Measurements from ENCODE around the gene CCR3. TPM values are rescaled to one million over a fixed set of nuclear protein-coding genes. Genes with fewer than 3 reads are reported as not detected.

The CCR3 gene
- total RNA-seq, 1 experiment from 2014 or later = 0.22 TPM

DNA sequence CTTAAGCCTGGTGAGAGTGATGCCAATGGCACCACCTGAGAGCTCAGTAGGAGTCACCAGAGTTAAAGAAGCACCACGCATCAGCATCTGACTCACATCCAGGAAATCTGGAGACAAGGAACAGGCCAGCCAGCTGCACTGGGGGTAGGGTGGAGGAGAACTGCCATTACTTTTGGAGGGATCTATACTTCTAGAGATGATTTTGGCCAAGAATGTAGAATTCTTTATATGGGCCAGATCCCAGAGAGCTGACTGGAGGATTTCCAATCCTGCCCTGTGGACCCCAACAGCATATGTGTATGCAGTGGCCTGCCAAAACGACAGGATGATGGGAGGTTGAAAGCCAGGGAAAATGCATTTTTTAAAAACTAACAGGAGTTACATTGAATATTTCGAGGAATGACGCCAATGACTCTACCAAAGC, 29.8 kb downstream of the CCR3 start:
- no peak overlapping the region for H3K27ac ChIP-seq (ENCODE audit: low read length)
- no TSS peak for BruUV-seq (replicated peaks)
- no peak overlapping the region for H3K4me3 ChIP-seq (ENCODE audit: low read length)
- H3K4me2 ChIP-seq (ENCODE audit: low read length) = no peak overlapping the region
- no peak overlapping the region for H3K9ac ChIP-seq (ENCODE audit: low read length)
- ATAC-seq (peak; percentile 70), DNase-seq (peak; percentile 55)
- intact Hi-C loops (cut with micrococcal nuclease) = no loop called here
- H3K9me3 ChIP-seq (ENCODE audit: low read length) = no peaks in the 10 kb centered on the region
- H3K9me2 ChIP-seq (replicated peaks; ENCODE audit: low read length) = no peaks in the 10 kb centered on the region
- ChIA-PET POLR2A (ENCODE audit: unreplicated experiment) (no interaction called here), CTCF (no interaction called here)
- H3K79me2 ChIP-seq (ENCODE audit: low read length) = no peaks in the 10 kb centered on the region
- no peak overlapping the region for H2AFZ ChIP-seq (ENCODE audit: low read length)
- H4K20me1 ChIP-seq (ENCODE audit: low read length) = no peaks in the 10 kb centered on the region
- H3K4me1 ChIP-seq (ENCODE audit: insufficient read depth, low read length) = peaks cover 5% of the 10 kb centered on the region; the same call in 1 of the 2 replicates
- no peaks in the 10 kb centered on the region for H3K27me3 ChIP-seq (ENCODE audit: low read length)
- H3K36me3 ChIP-seq (ENCODE audit: low read depth, low read length) = no peaks in the 10 kb centered on the region
- no peaks in the 10 kb centered on the region for H3F3A ChIP-seq (ENCODE audit: low read length, unreplicated experiment)
- TF ChIP-seq, protein P1, sequence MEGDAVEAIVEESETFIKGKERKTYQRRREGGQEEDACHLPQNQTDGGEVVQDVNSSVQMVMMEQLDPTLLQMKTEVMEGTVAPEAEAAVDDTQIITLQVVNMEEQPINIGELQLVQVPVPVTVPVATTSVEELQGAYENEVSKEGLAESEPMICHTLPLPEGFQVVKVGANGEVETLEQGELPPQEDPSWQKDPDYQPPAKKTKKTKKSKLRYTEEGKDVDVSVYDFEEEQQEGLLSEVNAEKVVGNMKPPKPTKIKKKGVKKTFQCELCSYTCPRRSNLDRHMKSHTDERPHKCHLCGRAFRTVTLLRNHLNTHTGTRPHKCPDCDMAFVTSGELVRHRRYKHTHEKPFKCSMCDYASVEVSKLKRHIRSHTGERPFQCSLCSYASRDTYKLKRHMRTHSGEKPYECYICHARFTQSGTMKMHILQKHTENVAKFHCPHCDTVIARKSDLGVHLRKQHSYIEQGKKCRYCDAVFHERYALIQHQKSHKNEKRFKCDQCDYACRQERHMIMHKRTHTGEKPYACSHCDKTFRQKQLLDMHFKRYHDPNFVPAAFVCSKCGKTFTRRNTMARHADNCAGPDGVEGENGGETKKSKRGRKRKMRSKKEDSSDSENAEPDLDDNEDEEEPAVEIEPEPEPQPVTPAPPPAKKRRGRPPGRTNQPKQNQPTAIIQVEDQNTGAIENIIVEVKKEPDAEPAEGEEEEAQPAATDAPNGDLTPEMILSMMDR (conservative IDR thresholded peaks at IDR 0.05; ENCODE audit: low read depth, low read length) = no peak
- TF ChIP-seq EZH2phosphoT487 (IDR thresholded peaks at IDR 0.05; ENCODE audit: borderline replicate concordance, low read length) (no peak), EZH2 (IDR thresholded peaks at IDR 0.05; ENCODE audit: low read length, unreplicated experiment) (no peak)

DNA sequence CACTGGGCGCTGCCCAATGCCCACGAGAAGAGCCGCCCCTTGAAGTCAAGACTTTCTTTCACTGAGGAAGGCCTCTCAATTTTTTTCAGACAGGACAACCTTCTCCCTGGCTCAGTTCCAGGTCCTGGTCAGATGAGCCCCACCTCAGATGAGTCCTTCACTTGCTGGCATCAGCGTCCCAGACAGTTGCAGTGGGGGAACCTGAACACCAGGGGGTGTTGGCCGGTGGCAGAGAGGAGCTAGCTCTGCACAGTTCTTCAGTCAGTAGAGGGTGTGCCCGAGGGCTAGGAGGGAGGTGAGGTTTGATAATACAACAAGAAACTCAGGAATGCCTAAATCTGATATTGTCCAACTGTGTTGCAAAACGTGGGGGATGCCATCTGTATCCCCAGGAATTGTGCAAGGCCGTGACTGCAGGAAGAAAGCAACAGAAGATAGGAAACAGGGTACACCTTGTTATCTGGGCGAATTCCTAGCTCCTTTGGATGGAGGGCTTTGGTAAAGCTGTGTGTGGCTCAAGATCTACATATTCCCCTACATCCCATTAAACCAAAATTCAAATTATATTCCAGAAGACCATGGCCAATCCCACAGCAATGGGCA, 34.3 kb downstream of the CCR3 start:
- Histone ChIP-seq H3K36me3 (ENCODE audit: low read depth, low read length) (no peaks in the 10 kb centered on the region), H3K79me2 (ENCODE audit: low read length) (no peaks in the 10 kb centered on the region), H3K4me2 (ENCODE audit: low read length) (no peak overlapping the region), H3F3A (ENCODE audit: low read length, unreplicated experiment) (no peaks in the 10 kb centered on the region), H3K27ac (ENCODE audit: low read length) (no peak overlapping the region), H4K20me1 (ENCODE audit: low read length) (no peaks in the 10 kb centered on the region), H2AFZ (ENCODE audit: low read length) (no peak overlapping the region), H3K4me3 (ENCODE audit: low read length) (no peak overlapping the region), H3K27me3 (ENCODE audit: low read length) (no peaks in the 10 kb centered on the region), H3K9me2 (replicated peaks; ENCODE audit: low read length) (no peaks in the 10 kb centered on the region), H3K9me3 (ENCODE audit: low read length) (peaks cover 8% of the 10 kb centered on the region; the same call in 1 of the 2 replicates), H3K4me1 (ENCODE audit: insufficient read depth, low read length) (peaks cover 9% of the 10 kb centered on the region), H3K9ac (ENCODE audit: low read length) (no peak overlapping the region)
- POLR2A ChIA-PET (ENCODE audit: unreplicated experiment) = no interaction called here
- TF ChIP-seq, protein P1 (conservative IDR thresholded peaks at IDR 0.05; ENCODE audit: low read depth, low read length) = peak; percentile 77
- TF ChIP-seq EZH2 (IDR thresholded peaks at IDR 0.05; ENCODE audit: low read length, unreplicated experiment) (no peak), EZH2phosphoT487 (IDR thresholded peaks at IDR 0.05; ENCODE audit: borderline replicate concordance, low read length) (no peak)
- CTCF ChIA-PET = interaction anchor here (0.5 to 0.9 kb wide), 4 partner anchors 15 to 220 kb away, joined by 3 to 7 read pairs (median 4); no protein-coding TSS in a partner anchor
- DNase-seq (peak; percentile 65), ATAC-seq (peak; percentile 65)
- no TSS peak for BruUV-seq (replicated peaks)
- intact Hi-C loops (cut with micrococcal nuclease) = loop anchor here (1.0 kb wide), 1 partner anchor 92 kb away; no protein-coding TSS in a partner anchor

DNA sequence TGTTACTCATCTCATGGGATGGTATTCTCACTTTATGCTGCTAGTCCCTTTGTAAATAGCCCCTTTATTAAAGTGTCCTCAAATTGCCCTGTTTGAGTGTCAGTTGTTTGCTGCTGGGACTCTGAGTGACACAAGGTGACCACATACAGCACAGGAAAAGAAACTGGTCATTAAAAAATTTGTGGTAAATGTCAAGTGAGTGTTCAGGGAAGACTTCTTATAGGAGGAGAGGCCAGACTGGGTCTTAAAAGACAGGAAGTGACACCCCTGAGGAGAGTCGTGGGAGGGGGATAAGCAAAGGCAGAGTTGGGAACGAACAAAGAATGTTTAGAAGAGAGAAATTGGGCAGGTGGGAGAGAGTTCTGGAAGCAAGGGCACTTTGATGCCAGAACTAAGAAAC, 35.2 kb downstream of the CCR3 start:
- intact Hi-C loops (cut with micrococcal nuclease) = no loop called here
- DNase-seq (no peak), ATAC-seq (no peak)
- Histone ChIP-seq H3K79me2 (ENCODE audit: low read length) (no peaks in the 10 kb centered on the region), H3K9me3 (ENCODE audit: low read length) (peaks cover 8% of the 10 kb centered on the region; the same call in 1 of the 2 replicates), H3F3A (ENCODE audit: low read length, unreplicated experiment) (no peaks in the 10 kb centered on the region), H3K27me3 (ENCODE audit: low read length) (no peaks in the 10 kb centered on the region), H4K20me1 (ENCODE audit: low read length) (no peaks in the 10 kb centered on the region), H3K4me1 (ENCODE audit: insufficient read depth, low read length) (peaks cover 9% of the 10 kb centered on the region; the same call in 1 of the 2 replicates), H3K36me3 (ENCODE audit: low read depth, low read length) (no peaks in the 10 kb centered on the region), H3K27ac (ENCODE audit: low read length) (no peak overlapping the region), H3K9me2 (replicated peaks; ENCODE audit: low read length) (no peaks in the 10 kb centered on the region), H3K9ac (ENCODE audit: low read length) (no peak overlapping the region), H3K4me3 (ENCODE audit: low read length) (no peak overlapping the region), H3K4me2 (ENCODE audit: low read length) (no peak overlapping the region), H2AFZ (ENCODE audit: low read length) (no peak overlapping the region)
- TF ChIP-seq, protein P1 (conservative IDR thresholded peaks at IDR 0.05; ENCODE audit: low read depth, low read length) = no peak
- TF ChIP-seq EZH2phosphoT487 (IDR thresholded peaks at IDR 0.05; ENCODE audit: borderline replicate concordance, low read length) (no peak), EZH2 (IDR thresholded peaks at IDR 0.05; ENCODE audit: low read length, unreplicated experiment) (no peak)
- ChIA-PET CTCF (no interaction called here), POLR2A (ENCODE audit: unreplicated experiment) (no interaction called here)
- BruUV-seq (replicated peaks) = no TSS peak
